BLaER1 treated with 17β-estradiol and CSF1 and Interleukin-3, amounts not matched to agents 10 nM and 100 nM (cell line): ENCODE data around the gene TSC22D4.

ENCODE experiments used
- H3K27ac ChIP-seq, 11 experiments: shearing (Covaris generic); formaldehyde crosslinking; 2 replicates each; pipeline ENCODE4 v1.8.1; 2022
- H3K27me3 ChIP-seq, 11 experiments: shearing (Covaris generic); formaldehyde crosslinking; 2 replicates each; pipeline ENCODE4 v1.8.1; 2022
- H3K36me3 ChIP-seq, 11 experiments: shearing (Covaris generic); formaldehyde crosslinking; 2 replicates each; pipeline ENCODE4 v1.8.1; 2022
- H3K4me1 ChIP-seq, 10 experiments: shearing (Covaris generic); formaldehyde crosslinking; 2 replicates each; pipeline ENCODE4 v1.8.1; 2022
- H3K4me2 ChIP-seq, 11 experiments: shearing (Covaris generic); formaldehyde crosslinking; 2 replicates each; pipeline ENCODE4 v1.8.1; 2022
- H3K4me3 ChIP-seq, 10 experiments: shearing (Covaris generic); formaldehyde crosslinking; 2 replicates each; pipeline ENCODE4 v1.8.1; 2022
- H3K9ac ChIP-seq, 11 experiments: shearing (Covaris generic); formaldehyde crosslinking; 2 replicates each; pipeline ENCODE4 v1.8.1; 2022
- H3K9me3 ChIP-seq, 11 experiments: shearing (Covaris generic); formaldehyde crosslinking; replicated peaks in 1 of 11; 2 replicates each; pipeline ENCODE4 v1.8.1; 2022
- H4K20me1 ChIP-seq, 11 experiments: shearing (Covaris generic); formaldehyde crosslinking; 2 replicates each; pipeline ENCODE4 v1.8.1; 2022
- Cebpa-rat ChIP-seq, 11 experiments: shearing (Covaris generic); IDR thresholded peaks; 2 replicates each; pipeline ENCODE4 v1.8.1; 2022

TSC22D4 gene

DNA sequence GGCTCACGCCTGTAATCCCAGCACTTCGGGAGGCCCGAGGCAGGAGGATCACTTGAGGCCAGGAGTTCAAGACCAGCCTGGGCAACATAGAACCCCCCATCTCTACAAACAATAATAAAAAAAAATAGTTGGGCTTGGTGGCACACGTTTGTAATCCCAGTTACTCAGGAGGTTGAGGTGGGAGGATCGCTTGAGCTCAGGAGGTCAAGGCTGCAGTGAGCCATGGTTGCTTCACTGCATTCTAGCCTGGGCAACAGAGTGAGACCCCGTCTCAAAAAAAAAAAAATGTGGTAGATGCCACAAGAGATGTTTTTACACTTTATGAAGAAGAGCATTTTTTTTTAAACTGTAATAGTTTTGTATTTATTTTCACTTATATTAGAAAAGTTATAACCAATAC, 17.5 kb upstream of the TSC22D4 start:
- H3K9ac ChIP-seq, result no peak overlapping the region

DNA sequence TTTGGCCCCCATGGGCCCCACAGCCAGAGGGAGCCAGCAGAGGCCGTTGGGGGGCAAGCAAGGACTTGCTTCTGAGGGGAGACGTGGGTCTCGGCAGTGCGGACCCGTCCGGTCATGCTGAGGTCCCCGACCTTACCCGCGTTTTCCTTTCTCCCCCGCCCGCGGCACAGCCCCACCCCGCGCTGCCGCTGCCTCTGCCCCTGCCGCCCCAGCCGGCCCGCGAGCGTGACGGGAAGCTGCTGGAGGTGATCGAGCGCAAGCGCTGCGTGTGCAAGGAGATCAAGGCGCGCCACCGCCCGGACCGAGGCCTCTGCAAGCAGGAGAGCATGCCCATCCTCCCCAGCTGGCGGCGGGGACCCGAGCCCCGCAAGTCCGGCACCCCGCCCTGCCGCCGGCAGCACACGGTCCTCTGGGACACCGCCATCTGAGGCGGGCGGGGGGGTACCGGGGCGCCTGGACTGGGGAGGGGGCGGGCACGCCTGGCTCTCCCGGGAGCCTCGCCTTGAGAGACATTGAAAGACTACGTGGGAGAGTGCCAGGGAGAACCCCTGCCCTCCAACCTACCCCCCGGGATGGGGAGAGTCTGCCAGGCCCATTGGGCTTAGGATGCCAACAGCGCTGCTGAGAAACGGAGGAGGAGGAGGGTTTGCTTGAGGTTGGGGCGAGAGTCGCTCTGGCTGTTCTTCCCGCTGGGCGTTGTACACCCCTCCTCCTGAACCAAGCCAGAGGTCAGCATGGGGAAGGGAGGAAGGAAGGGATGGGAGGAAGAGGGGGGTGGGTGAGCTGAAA, 14.7 kb upstream of the TSC22D4 start:
- Histone ChIP-seq H3K9ac (peak overlapping the region in 9 of 11 experiments; percentile 29 to 62 (median 46); a peak in 14 of 22 replicates), H3K27ac (no peak overlapping the region), H3K4me1 (peaks cover 9 to 40% (median 32%) of the 10 kb centered on the region in 10 experiments; a peak in 19 of 20 replicates), H4K20me1 (no peaks in the 10 kb centered on the region; a peak in 1 of 22 replicates), H3K36me3 (no peaks in the 10 kb centered on the region), H3K27me3 (peaks cover 0 to 20% (median 9%) of the 10 kb centered on the region in 11 experiments; a peak in 13 of 22 replicates), H3K4me3 (peak overlapping the region; percentile 10 to 65 (median 48)), H3K9me3 (no peaks in the 10 kb centered on the region), H3K4me2 (peak overlapping the region; percentile 59 to 95 (median 84))
- no peak for TF ChIP-seq Cebpa-rat (IDR thresholded peaks at IDR 0.05)

More for the DNA sequence above, 17.5 kb upstream of the TSC22D4 start:
- Histone ChIP-seq H3K4me1 (peaks cover 5 to 24% (median 16%) of the 10 kb centered on the region in 10 experiments; a peak in 18 of 20 replicates), H3K27ac (no peak overlapping the region), H3K27me3 (peaks cover 0 to 20% (median 9%) of the 10 kb centered on the region in 11 experiments; a peak in 13 of 22 replicates), H3K9me3 (no peaks in the 10 kb centered on the region), H3K4me2 (no peak overlapping the region), H3K4me3 (no peak overlapping the region), H3K36me3 (no peaks in the 10 kb centered on the region), H4K20me1 (no peaks in the 10 kb centered on the region)
- TF ChIP-seq Cebpa-rat (IDR thresholded peaks at IDR 0.05), result no peak

- Histone ChIP-seq H4K20me1 (no peaks in the 10 kb centered on the region; a peak in 1 of 22 replicates), H3K27ac (no peak overlapping the region), H3K27me3 (peaks cover 0 to 20% (median 9%) of the 10 kb centered on the region in 11 experiments; a peak in 13 of 22 replicates), H3K4me2 (peak overlapping the region; percentile 59 to 95 (median 84)), H3K4me1 (peaks cover 9 to 40% (median 32%) of the 10 kb centered on the region in 10 experiments; a peak in 19 of 20 replicates), H3K36me3 (no peaks in the 10 kb centered on the region), H3K9me3 (no peaks in the 10 kb centered on the region), H3K4me3 (peak overlapping the region; percentile 10 to 65 (median 48); a peak in 18 of 20 replicates), H3K9ac (peak overlapping the region in 8 of 11 experiments; percentile 29 to 62 (median 44); a peak in 13 of 22 replicates)
- no peak for TF ChIP-seq Cebpa-rat (IDR thresholded peaks at IDR 0.05)
Observed at GRCh38 chr7:100492738-100493475, 13.9 kb upstream of the TSC22D4 start.

DNA sequence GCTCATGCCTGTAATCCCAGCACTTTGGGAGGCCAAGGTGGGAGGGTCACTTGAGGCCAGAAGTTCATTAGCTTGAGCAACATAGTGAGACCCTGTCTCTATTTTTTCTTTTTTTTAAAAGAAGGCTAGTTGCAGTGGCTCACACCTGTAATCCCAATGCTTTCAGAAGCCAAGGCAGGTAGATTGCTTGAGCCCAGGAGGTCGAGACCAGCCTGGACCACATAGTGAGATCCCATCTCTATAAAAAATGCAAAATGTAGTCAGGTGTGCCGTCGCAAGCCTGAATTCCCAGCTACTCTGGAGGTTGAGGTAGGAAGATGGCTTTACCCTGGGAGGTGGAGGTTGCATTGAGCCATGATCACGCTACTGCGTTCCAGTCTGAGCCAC, 12.2 kb upstream of the TSC22D4 start:
- Histone ChIP-seq H3K27ac (no peak overlapping the region), H4K20me1 (no peaks in the 10 kb centered on the region; a peak in 1 of 22 replicates), H3K36me3 (no peaks in the 10 kb centered on the region), H3K27me3 (peaks cover 0 to 20% (median 9%) of the 10 kb centered on the region in 11 experiments; a peak in 13 of 22 replicates), H3K9me3 (no peaks in the 10 kb centered on the region), H3K4me3 (no peak overlapping the region), H3K4me1 (peaks cover 21 to 53% (median 44%) of the 10 kb centered on the region in 10 experiments; a peak in 19 of 20 replicates), H3K4me2 (no peak overlapping the region), H3K9ac (no peak overlapping the region)
- no peak for TF ChIP-seq Cebpa-rat (IDR thresholded peaks at IDR 0.05)

DNA sequence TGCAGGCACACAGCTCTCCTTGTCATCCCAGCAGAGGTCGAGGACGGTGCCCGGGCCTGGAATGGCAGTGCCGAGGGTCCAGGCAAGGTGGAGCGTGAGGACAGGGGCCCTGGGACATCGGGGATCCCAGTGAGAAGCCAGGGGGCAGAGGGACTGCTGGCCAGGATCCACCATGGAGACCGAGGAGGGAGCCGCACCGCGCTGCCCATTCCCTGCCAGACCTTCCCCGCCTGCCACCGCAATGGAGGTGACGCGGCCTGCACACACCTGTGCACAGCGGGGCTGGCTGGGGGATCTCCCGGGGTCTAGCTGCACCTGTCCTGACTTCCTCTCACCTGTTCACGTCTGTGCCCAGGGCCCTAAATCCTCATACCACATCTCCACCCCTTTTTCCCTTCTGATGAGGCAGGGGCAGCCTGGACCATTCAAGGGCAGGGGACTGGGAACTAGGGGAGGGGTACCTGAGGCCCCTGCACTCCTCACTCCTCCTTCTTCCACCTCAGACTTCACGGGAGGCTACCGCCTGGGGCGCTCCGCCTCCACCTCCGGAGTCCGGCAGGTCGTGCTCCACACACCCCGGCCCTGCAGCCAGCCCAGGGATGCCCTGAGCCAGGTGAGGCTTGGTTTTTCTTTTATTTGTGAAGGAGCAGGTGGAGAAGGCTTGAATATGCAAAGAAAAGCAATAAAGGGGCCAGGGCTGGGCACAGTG, 11.6 kb upstream of the TSC22D4 start:
- H3K36me3 ChIP-seq, result no peaks in the 10 kb centered on the region
- peak overlapping the region in 2 of 11 experiments; percentile 17 to 28; a peak in 2 of 22 replicates for H3K27ac ChIP-seq
- no peak overlapping the region for H3K4me3 ChIP-seq
- peaks cover 0 to 20% (median 9%) of the 10 kb centered on the region in 11 experiments; a peak in 13 of 22 replicates for H3K27me3 ChIP-seq
- H3K4me1 ChIP-seq, result peaks cover 21 to 59% (median 48%) of the 10 kb centered on the region in 10 experiments; a peak in 19 of 20 replicates
- H3K9me3 ChIP-seq, result no peaks in the 10 kb centered on the region
- H3K9ac ChIP-seq, result no peak overlapping the region
- H4K20me1 ChIP-seq, result no peaks in the 10 kb centered on the region; a peak in 1 of 22 replicates
- H3K4me2 ChIP-seq, result peak overlapping the region in 5 of 11 experiments; percentile 4 to 38 (median 35); a peak in 6 of 22 replicates
- TF ChIP-seq Cebpa-rat (IDR thresholded peaks at IDR 0.05), result no peak

DNA sequence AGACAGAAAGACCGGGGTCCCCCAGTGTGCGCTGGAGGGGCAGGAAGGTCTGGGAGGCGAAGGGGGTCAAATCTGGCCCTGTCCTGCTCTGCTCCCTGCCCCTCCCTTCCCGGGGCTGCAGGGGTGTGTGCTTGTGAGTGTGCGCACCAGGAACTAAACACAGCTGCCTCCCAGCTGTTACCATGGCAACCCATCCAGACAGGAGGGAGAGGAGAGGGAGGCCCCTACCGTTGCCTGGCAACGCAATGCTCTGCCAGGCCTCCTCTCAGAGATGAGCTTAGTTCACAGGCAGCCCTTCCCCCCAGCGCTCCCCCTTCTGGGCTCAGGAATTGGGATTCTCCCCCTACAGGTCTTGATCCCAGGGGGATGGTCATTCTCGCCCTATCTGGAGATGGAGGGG, 10.8 kb upstream of the TSC22D4 start:
- H3K4me2 ChIP-seq, result peak overlapping the region in 7 of 11 experiments; percentile 4 to 38 (median 31); a peak in 10 of 22 replicates
- H3K27ac ChIP-seq, result peak overlapping the region in 2 of 11 experiments; percentile 17 to 28; a peak in 2 of 22 replicates
- H3K27me3 ChIP-seq, result peaks cover 0 to 20% (median 9%) of the 10 kb centered on the region in 11 experiments; a peak in 13 of 22 replicates
- peaks cover 21 to 60% (median 51%) of the 10 kb centered on the region in 10 experiments; a peak in 19 of 20 replicates for H3K4me1 ChIP-seq
- H3K9ac ChIP-seq, result no peak overlapping the region
- TF ChIP-seq Cebpa-rat (IDR thresholded peaks at IDR 0.05), result no peak
- H3K36me3 ChIP-seq, result no peaks in the 10 kb centered on the region
- no peaks in the 10 kb centered on the region for H3K9me3 ChIP-seq
- H4K20me1 ChIP-seq, result no peaks in the 10 kb centered on the region; a peak in 1 of 22 replicates
- H3K4me3 ChIP-seq, result no peak overlapping the region

GRCh38 chr7:100489121-100489520, 10.1 kb upstream of the TSC22D4 start:
- Histone ChIP-seq H4K20me1 (peaks cover 0 to 6% (median 0%) of the 10 kb centered on the region in 11 experiments; a peak in 1 of 22 replicates), H3K36me3 (no peaks in the 10 kb centered on the region), H3K27ac (peak overlapping the region in 2 of 11 experiments; percentile 33 to 38; a peak in 2 of 22 replicates), H3K4me2 (peak overlapping the region in 8 of 11 experiments; percentile 10 to 46 (median 28); a peak in 5 of 22 replicates), H3K4me1 (peaks cover 20 to 64% (median 50%) of the 10 kb centered on the region in 10 experiments; a peak in 19 of 20 replicates), H3K9me3 (no peaks in the 10 kb centered on the region), H3K27me3 (peaks cover 0 to 20% (median 9%) of the 10 kb centered on the region in 11 experiments; a peak in 13 of 22 replicates), H3K9ac (no peak overlapping the region), H3K4me3 (no peak overlapping the region)
- TF ChIP-seq Cebpa-rat (IDR thresholded peaks at IDR 0.05), result no peak
